Parathyroid adenoma (tissue), 2 donors: ENCODE results near the gene DPH5.

Experiments used
- H2AFZ ChIP-seq: fragments of 300-600 bp; sonication (generic); one replicate; pipeline ENCODE4 v1.7.0; 2017; ENCODE audit warnings: antibody characterized with exemption, mild to moderate bottlenecking
- H3K27ac ChIP-seq: fragments of 300-600 bp; sonication (generic); one replicate; pipeline ENCODE4 v1.7.0; 2017
- H3K27me3 ChIP-seq: fragments of 300-600 bp; sonication (generic); one replicate; pipeline ENCODE4 v1.7.0; 2017; ENCODE audit warnings: low read length; ENCODE audit not compliant: control insufficient read depth, insufficient read depth
- H3K36me3 ChIP-seq: fragments of 300-600 bp; sonication (generic); one replicate; pipeline ENCODE4 v1.7.0; 2017; ENCODE audit warnings: low read length; ENCODE audit not compliant: control insufficient read depth, insufficient read depth
- H3K4me1 ChIP-seq: fragments of 300-600 bp; sonication (generic); one replicate; pipeline ENCODE4 v1.7.0; 2017; ENCODE audit warnings: control low read depth
- H3K4me2 ChIP-seq: fragments of 300-600 bp; sonication (generic); one replicate; pipeline ENCODE4 v1.7.0; 2017; ENCODE audit warnings: low read length
- H3K4me3 ChIP-seq: fragments of 300-600 bp; sonication (generic); one replicate; pipeline ENCODE4 v1.7.0; 2017; ENCODE audit warnings: low read depth, low read length
- H3K79me2 ChIP-seq: fragments of 300-600 bp; sonication (generic); one replicate; pipeline ENCODE4 v1.7.0; 2017; ENCODE audit warnings: control low read depth
- H3K9ac ChIP-seq: fragments of 300-600 bp; sonication (generic); one replicate; pipeline ENCODE4 v1.7.0; 2017; ENCODE audit warnings: mild to moderate bottlenecking
- H3K9me3 ChIP-seq: fragments of 300-600 bp; sonication (generic); one replicate; pipeline ENCODE4 v1.7.0; 2017; ENCODE audit warnings: low read length; ENCODE audit not compliant: control insufficient read depth
- CTCF ChIP-seq: fragments of 300-600 bp; sonication (generic); IDR thresholded peaks from one replicate; pipeline ENCODE4 v1.7.0; 2017; ENCODE audit warnings: antibody characterized with exemption, mild to moderate bottlenecking
- donor health status: primary hyperparathyroidism.

DPH5 gene

GRCh38 chr1:101000131-101000873 lies 25.3 kb downstream of the DPH5 start:
- Histone ChIP-seq H3K27ac (no peak overlapping the region), H3K79me2 (no peaks in the 10 kb centered on the region), H2AFZ (no peak overlapping the region), H3K27me3 (no peaks in the 10 kb centered on the region), H3K9ac (no peak overlapping the region), H3K4me3 (peak overlapping the region; percentile 8), H3K36me3 (no peaks in the 10 kb centered on the region), H3K4me2 (peak overlapping the region; percentile 18), H3K4me1 (no peaks in the 10 kb centered on the region), H3K9me3 (no peaks in the 10 kb centered on the region)
- no peak for TF ChIP-seq CTCF

- H3K4me1 ChIP-seq, result no peaks in the 10 kb centered on the region
- no peak for TF ChIP-seq CTCF
- H3K27me3 ChIP-seq, result no peaks in the 10 kb centered on the region
- no peak overlapping the region for H2AFZ ChIP-seq
- H3K36me3 ChIP-seq, result no peaks in the 10 kb centered on the region
- no peak overlapping the region for H3K4me3 ChIP-seq
- H3K79me2 ChIP-seq, result no peaks in the 10 kb centered on the region
- H3K9ac ChIP-seq, result no peak overlapping the region
- H3K27ac ChIP-seq, result no peak overlapping the region
- H3K4me2 ChIP-seq, result no peak overlapping the region
- no peaks in the 10 kb centered on the region for H3K9me3 ChIP-seq
Observed at GRCh38 chr1:100998426-100998825, 27.2 kb downstream of the DPH5 start.

- H3K36me3 ChIP-seq, result no peaks in the 10 kb centered on the region
- no peaks in the 10 kb centered on the region for H3K4me1 ChIP-seq
- H3K9ac ChIP-seq, result no peak overlapping the region
- H2AFZ ChIP-seq, result no peak overlapping the region
- H3K27me3 ChIP-seq, result no peaks in the 10 kb centered on the region
- H3K79me2 ChIP-seq, result no peaks in the 10 kb centered on the region
- no peak overlapping the region for H3K27ac ChIP-seq
- no peaks in the 10 kb centered on the region for H3K9me3 ChIP-seq
- no peak for TF ChIP-seq CTCF
- H3K4me3 ChIP-seq, result no peak overlapping the region
- H3K4me2 ChIP-seq, result no peak overlapping the region
Observed at GRCh38 chr1:100995198-100995988, 30.2 kb downstream of the DPH5 start.

- H3K9ac ChIP-seq, result no peak overlapping the region
- no peaks in the 10 kb centered on the region for H3K9me3 ChIP-seq
- no peak overlapping the region for H3K27ac ChIP-seq
- no peak overlapping the region for H3K4me2 ChIP-seq
- no peaks in the 10 kb centered on the region for H3K79me2 ChIP-seq
- no peak overlapping the region for H3K4me3 ChIP-seq
- TF ChIP-seq CTCF, result no peak
- no peaks in the 10 kb centered on the region for H3K27me3 ChIP-seq
- H3K36me3 ChIP-seq, result no peaks in the 10 kb centered on the region
- no peaks in the 10 kb centered on the region for H3K4me1 ChIP-seq
- no peak overlapping the region for H2AFZ ChIP-seq
Observed at GRCh38 chr1:100989306-100990077, 36.1 kb downstream of the DPH5 start.
